ENCODE data around the gene SCN2B. TPM values are rescaled to one million over a fixed set of nuclear protein-coding genes. Genes with fewer than 3 reads are reported as not detected.
A peak's percentile ranks its signal among the peaks of the same experiment; 100 is the strongest.

Gene SCN2B
- total and polyA plus RNA-seq, 5 experiments from 2014 or later, result not detected

DNA sequence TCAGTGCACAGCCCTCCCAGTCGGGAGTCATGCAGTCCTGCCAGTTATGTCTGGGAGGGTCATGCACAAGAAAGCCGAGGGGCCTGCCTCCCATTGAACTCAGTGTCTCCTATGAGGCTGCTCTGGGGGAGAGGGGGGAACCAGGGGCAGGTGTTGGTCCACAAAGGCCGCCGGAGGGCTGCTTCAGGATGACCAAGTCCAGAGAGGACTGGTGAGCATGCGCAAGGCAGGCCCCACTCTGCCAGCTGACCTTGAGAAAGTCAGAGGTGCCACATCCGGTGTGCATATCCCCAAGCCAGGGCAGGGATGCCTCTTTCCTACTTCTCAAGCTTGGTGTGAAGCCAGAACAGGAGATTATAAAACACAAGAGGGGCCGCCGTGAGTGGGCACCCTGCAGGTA lies 28.2 kb downstream of the SCN2B start:
- DNase-seq, result no peak
- H3K27me3 Mint-ChIP-seq, result peaks cover 20 to 47% (median 31%) of the 10 kb centered on the region in 5 donors
- H3K27ac Mint-ChIP-seq, result no peak overlapping the region
- H3K4me3 Mint-ChIP-seq, result no peak overlapping the region
- no peak for ATAC-seq
- POLR2A ChIA-PET, result no interaction called here
- H3K9me3 Mint-ChIP-seq, result no peaks in the 10 kb centered on the region
- H3K4me1 Mint-ChIP-seq, result peaks cover 2 to 4% (median 2%) of the 10 kb centered on the region in 4 donors
- no peaks in the 10 kb centered on the region for H3K36me3 Mint-ChIP-seq

DNA sequence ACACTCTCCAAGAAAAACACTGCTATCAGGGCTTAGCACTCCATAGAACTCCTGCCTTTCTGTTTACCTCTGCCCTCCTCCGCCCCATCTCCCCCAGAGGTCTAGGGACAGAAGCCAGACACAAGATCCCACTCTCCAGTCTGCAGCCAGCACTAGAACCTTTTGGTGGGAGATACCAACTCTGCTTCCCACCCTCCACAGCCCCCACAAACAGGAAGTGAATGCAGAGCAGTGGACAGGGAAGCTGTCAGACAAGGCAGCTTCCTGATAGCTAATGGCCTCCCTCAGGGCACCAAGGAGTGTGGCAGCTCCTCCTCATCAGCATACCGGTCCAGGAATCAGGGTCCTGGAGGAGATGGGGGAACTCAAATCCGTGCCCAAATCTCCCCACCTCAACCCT lies 28.9 kb downstream of the SCN2B start:
- peaks cover 0 to 4% (median 2%) of the 10 kb centered on the region in 4 donors for H3K4me1 Mint-ChIP-seq
- H3K36me3 Mint-ChIP-seq, result no peaks in the 10 kb centered on the region
- H3K27me3 Mint-ChIP-seq, result peaks cover 23 to 50% (median 38%) of the 10 kb centered on the region in 5 donors
- H3K9me3 Mint-ChIP-seq, result no peaks in the 10 kb centered on the region
- no peak for ATAC-seq
- POLR2A ChIA-PET, result no interaction called here
- H3K27ac Mint-ChIP-seq, result peak overlapping the region in 2 of 10 donors; percentile 33 to 45
- no peak for DNase-seq
- H3K4me3 Mint-ChIP-seq, result peak overlapping the region in 1 of 10 donors; percentile 58

DNA sequence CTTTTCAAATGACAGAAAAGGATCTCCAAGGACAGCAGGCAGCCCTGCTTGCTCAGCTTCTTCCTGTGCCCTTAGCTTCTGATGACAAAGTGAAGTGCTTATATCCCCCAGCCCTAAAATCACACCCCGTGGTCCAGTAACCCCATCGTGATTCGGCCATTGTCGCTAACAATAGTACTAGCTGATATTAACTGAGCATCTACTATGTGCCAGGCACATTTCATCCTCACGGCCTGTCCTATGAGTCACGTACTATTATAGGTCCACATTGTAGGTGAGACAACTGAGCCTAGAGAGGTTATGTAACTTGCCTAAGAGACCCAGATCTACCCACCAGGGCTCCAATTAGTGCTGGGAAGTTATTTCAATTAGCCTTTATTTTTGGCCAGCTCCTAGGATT lies 29.9 kb downstream of the SCN2B start:
- H3K9me3 Mint-ChIP-seq, result no peaks in the 10 kb centered on the region
- POLR2A ChIA-PET, result no interaction called here
- H3K4me3 Mint-ChIP-seq, result peak overlapping the region; percentile 72 to 88 (median 84)
- peaks cover 0 to 4% (median 3%) of the 10 kb centered on the region in 4 donors for H3K4me1 Mint-ChIP-seq
- ATAC-seq, result no peak
- H3K27ac Mint-ChIP-seq, result peak overlapping the region in 1 of 10 donors; percentile 34
- H3K27me3 Mint-ChIP-seq, result peaks cover 30 to 51% (median 47%) of the 10 kb centered on the region in 5 donors
- no peaks in the 10 kb centered on the region for H3K36me3 Mint-ChIP-seq
- DNase-seq, result no peak

DNA sequence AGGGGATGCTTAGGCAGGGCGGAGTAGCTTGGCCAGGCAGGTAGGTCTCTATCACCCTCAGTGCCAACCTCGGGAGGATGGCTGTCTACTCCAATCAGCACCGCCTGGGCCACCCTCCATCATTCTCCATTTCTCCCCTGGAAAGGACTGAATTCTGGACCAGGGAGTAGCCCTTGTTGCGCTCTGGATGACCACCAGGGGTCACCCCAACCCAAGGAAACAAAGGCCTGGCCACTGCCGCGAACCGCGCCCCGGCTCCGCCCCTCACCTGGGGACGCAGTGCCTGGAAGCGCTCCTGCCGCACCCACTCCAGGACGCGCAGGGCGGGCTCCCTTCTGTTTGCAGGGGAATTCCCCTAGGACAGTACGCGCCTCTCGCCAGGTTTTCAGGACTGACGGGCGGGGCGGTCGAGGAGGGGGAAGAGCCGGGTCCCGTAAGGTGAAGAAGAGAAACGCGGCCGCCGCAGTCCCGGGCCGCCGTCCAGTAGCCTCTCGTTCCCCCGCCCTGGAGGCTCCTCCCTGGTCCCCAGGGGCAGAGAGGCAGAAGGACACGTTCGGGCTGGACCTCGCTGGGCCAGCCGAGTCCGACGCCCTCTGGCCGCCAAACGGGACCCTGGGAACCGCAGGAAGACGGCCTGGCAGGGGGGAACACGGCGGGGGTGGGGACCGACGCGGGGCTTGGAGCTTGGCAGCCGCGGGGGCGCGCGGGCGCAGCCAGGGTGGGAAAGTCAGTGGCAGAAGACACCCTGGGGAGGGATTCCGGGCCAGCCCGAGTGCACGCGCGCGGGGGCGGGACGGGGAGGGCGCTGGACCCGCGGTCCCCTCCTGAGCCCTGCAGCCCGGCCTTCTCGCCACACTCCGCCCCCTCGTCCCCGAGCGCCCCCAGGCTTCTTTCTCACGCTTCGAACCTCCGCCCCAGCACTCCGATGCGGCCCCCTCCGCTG lies 30.9 kb downstream of the SCN2B start:
- ATAC-seq (peak; percentile 93 to 95), DNase-seq (peak; percentile 76 to 89 (median 84))
- no peak overlapping the region for H3K27ac Mint-ChIP-seq
- no peaks in the 10 kb centered on the region for H3K9me3 Mint-ChIP-seq
- POLR2A ChIA-PET, result no interaction called here
- peaks cover 0 to 4% (median 3%) of the 10 kb centered on the region in 4 donors for H3K4me1 Mint-ChIP-seq
- H3K4me3 Mint-ChIP-seq, result peak overlapping the region; percentile 71 to 91 (median 82)
- peaks cover 28 to 56% (median 48%) of the 10 kb centered on the region in 5 donors for H3K27me3 Mint-ChIP-seq
- no peaks in the 10 kb centered on the region for H3K36me3 Mint-ChIP-seq

DNA sequence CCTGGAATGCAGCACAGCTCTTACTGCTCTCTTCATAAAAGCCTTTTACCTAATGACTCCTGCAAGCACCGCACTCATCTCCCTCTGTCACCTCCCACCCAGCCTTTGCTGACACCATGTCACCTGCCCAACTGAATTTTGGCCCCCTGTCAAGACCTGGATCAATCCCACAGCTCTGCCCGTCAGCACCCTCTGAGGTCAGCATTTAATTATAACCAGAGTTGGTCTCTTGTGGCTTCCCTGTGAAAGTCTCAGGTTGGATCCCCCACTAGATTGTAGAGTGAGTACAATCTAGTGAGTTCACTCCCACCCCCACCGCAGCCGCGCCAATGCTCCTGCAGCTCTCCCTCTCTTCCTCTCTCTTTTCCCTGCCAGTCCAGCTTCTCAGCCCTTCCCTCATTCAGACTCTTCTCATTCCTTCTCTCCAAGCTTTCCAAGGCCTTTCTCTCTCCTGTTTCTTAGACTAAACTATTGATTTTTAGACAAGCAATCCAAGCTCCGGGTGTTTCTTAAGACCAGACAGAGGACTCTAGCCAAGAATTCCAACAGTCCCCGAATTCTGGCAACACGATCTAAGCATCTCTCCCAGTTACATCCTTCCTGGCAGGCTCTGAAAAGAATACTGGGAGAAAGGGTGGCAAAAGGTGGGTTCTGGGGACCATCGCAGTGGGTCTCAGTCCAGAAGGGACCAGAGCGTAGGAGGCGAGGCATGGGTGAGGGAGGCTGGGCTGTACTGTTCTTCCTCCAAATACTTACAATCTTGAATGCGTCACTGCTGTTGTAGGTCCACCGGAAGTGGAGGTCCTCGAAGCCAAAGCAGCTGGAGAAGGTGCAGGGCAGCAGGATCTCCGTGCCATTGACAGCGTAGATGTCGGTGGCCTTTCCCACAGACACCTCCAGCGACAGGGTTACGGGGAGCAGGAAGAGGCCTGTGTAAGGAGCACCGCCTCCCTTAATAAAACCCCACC lies 31.9 kb downstream of the SCN2B start:
- DNase-seq, result no peak
- Mint-ChIP-seq H3K27ac (no peak overlapping the region), H3K27me3 (peaks cover 26 to 61% (median 53%) of the 10 kb centered on the region in 5 donors), H3K4me1 (peaks cover 0 to 4% (median 3%) of the 10 kb centered on the region in 4 donors), H3K9me3 (no peaks in the 10 kb centered on the region), H3K4me3 (peak overlapping the region in 9 of 10 donors; percentile 74 to 91 (median 79)), H3K36me3 (no peaks in the 10 kb centered on the region)
- ATAC-seq, result no peak
- POLR2A ChIA-PET, result interaction anchor here (0.6 kb wide), 1 partner anchor 492 kb away, joined by 3 read pairs; no protein-coding TSS in a partner anchor

DNA sequence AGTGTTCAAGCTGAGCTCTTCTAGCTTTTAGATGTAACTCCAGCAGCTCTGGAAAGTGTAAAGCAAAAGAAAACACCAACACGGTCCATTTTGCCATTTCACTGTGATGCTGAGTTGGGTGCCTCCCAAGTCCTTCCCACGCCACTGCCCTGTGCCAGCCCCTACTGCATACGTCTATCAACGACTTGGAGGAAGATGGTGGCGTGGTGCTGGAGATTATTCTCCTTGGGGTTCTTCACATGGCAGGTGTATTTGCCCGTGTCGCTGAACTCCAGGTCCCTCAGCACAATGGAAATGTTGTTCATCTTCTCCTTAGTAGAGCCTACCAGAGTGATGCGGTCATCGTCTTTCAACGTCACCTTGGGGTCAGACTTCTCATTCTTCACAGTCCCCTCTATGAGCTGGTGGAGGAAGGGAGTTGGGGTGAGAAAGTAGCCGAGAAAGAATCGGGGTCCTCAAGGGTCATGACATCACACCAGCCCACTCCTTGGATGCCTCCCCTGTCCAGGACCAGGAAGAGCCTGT lies 32.7 kb downstream of the SCN2B start:
- POLR2A ChIA-PET, result no interaction called here
- Mint-ChIP-seq H3K27me3 (peaks cover 31 to 69% (median 58%) of the 10 kb centered on the region in 5 donors), H3K4me1 (peaks cover 0 to 4% (median 3%) of the 10 kb centered on the region in 4 donors), H3K27ac (no peak overlapping the region), H3K9me3 (no peaks in the 10 kb centered on the region), H3K4me3 (no peak overlapping the region), H3K36me3 (no peaks in the 10 kb centered on the region)
- no peak for DNase-seq
- no peak for ATAC-seq

DNA sequence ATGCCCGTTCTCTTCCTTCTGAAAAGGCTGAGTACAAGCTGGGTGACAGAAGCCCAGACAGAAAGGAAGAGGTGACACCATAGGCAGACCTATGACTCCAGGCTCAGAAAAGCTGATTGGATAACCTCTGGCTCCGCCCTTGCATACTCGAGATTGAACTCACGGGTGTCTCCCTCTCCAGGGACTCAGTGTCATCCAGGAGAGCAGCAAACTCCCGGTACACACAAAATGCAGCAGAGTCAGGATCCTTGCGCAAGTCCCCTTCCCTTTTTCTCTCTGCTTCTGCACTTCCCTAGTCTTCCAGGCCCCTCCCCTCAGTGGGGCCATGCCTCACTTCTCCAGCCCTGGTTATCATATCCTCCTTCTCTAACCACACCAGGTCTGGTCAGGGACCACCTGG lies 33.6 kb downstream of the SCN2B start:
- ATAC-seq, result no peak
- H3K36me3 Mint-ChIP-seq, result no peaks in the 10 kb centered on the region
- H3K27me3 Mint-ChIP-seq, result peaks cover 31 to 68% (median 58%) of the 10 kb centered on the region in 5 donors

DNA sequence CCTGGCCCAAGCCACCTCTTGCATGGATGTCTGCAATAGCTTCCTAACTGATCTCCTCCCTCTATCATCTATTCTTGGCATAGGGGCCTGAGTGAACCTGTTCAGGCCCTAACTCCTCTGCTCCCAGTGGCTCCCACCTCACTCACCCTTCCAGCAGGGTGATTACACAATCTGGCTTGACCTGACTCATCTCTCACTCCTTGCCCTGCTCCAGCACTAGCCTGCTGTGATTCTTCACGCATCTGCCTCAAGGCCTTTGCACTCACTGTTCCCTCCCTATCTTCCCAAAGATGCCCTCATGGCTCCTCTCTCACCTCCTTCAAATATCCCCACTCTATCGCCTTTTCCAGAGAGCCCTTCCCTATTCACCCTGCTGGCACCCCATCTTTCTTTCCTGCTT lies 34.4 kb downstream of the SCN2B start:
- Mint-ChIP-seq H3K4me3 (no peak overlapping the region), H3K27me3 (peaks cover 31 to 62% (median 54%) of the 10 kb centered on the region in 5 donors), H3K9me3 (no peaks in the 10 kb centered on the region), H3K27ac (no peak overlapping the region), H3K36me3 (no peaks in the 10 kb centered on the region), H3K4me1 (peaks cover 0 to 4% (median 3%) of the 10 kb centered on the region in 4 donors)
- DNase-seq (no peak), ATAC-seq (no peak)
- POLR2A ChIA-PET, result no interaction called here

More for the DNA sequence above, 33.6 kb downstream of the SCN2B start:
- H3K4me3 Mint-ChIP-seq, result no peak overlapping the region
- peaks cover 0 to 4% (median 3%) of the 10 kb centered on the region in 4 donors for H3K4me1 Mint-ChIP-seq
- POLR2A ChIA-PET, result interaction anchor here (0.7 kb wide), 1 partner anchor 153 kb away, joined by 3 read pairs; no protein-coding TSS in a partner anchor
- DNase-seq, result no peak
- no peaks in the 10 kb centered on the region for H3K9me3 Mint-ChIP-seq
- peak overlapping the region in 1 of 10 donors; percentile 84 for H3K27ac Mint-ChIP-seq

DNA sequence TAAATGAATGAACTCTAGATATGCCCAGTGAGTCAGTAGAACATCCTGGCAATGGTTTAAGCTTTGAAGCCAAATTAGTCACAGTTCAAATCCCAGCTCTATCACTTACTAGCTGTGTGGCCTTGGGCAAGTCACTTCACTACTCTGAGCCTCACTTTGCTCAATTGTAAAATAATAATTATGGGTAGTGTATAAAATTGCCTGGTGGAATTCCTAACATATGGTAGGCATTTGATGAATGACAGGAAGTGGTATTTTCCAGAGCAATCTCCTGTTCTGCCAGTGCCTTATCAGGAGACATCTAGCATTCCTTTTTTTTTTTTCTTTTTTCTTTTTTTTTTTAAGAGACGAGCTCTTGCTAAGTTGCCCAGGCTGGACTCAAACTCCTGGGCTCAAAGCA lies 36.9 kb downstream of the SCN2B start:
- Mint-ChIP-seq H3K4me1 (peaks cover 0 to 2% (median under 1%) of the 10 kb centered on the region in 4 donors), H3K27me3 (peaks cover 29 to 70% (median 46%) of the 10 kb centered on the region in 5 donors), H3K36me3 (no peaks in the 10 kb centered on the region), H3K27ac (no peak overlapping the region), H3K9me3 (no peaks in the 10 kb centered on the region), H3K4me3 (no peak overlapping the region)
- POLR2A ChIA-PET, result no interaction called here
- no peak for ATAC-seq
- DNase-seq, result no peak

DNA sequence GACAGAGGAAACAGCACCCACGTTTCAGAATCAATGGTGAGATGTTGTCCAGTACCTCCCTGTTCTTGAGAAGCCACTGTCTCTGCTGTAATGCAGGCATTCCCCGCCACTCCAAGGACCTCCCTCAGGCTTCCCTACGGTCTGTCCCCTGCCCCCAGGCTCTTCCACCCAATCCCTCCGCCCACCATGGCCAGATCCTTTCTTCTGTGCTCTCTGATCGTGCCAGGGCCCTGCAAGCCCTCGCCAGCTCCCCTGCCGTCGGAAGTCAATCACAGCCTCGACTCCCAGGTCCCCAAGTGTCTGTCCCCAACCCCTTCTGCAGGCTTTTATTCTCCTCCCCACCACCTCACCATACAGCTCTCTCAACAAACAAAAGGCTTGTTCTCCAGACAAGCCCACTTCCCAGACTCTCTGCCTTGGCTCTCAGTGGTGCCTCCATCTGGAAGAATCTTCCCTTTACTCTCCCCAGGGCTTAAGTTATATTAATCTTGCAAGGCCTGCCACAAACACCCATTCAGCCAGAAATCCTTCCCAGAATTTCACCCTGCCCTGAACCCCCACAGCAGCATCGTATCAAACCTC lies 37.5 kb downstream of the SCN2B start:
- H3K9me3 Mint-ChIP-seq, result no peaks in the 10 kb centered on the region
- POLR2A ChIA-PET, result no interaction called here
- H3K4me1 Mint-ChIP-seq, result peaks cover 0 to 2% (median under 1%) of the 10 kb centered on the region in 4 donors
- peaks cover 22 to 70% (median 43%) of the 10 kb centered on the region in 5 donors for H3K27me3 Mint-ChIP-seq
- no peak overlapping the region for H3K4me3 Mint-ChIP-seq
- DNase-seq, result no peak
- H3K36me3 Mint-ChIP-seq, result no peaks in the 10 kb centered on the region
- H3K27ac Mint-ChIP-seq, result peak overlapping the region in 2 of 10 donors; percentile 9 to 10
- no peak for ATAC-seq

DNA sequence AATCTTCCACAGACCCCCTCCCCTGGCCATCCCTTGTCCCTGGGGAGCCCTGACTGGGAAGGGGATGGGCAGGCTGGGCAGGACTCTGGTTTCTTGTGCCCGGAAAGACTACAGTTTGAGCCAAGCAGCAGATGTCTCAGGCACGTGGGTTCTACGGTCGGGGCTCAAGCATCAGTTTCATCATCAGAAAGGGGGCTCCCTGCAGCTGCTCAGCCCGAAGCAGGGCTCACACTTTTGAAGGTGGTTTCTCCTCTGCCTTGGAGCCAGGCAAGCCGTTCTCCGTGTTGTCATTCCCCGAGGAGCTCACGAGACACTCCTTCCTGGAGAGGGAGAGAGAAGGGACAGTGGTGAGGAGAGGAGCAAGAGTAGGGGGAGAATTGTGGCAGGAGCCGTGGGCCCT lies 39.6 kb downstream of the SCN2B start:
- DNase-seq (no peak), ATAC-seq (no peak)
- POLR2A ChIA-PET, result no interaction called here
- Mint-ChIP-seq H3K36me3 (no peaks in the 10 kb centered on the region), H3K27me3 (peaks cover 12 to 50% (median 24%) of the 10 kb centered on the region in 5 donors), H3K4me1 (peaks cover 0 to 2% (median 0%) of the 10 kb centered on the region in 4 donors), H3K4me3 (no peak overlapping the region), H3K27ac (no peak overlapping the region), H3K9me3 (no peaks in the 10 kb centered on the region)

DNA sequence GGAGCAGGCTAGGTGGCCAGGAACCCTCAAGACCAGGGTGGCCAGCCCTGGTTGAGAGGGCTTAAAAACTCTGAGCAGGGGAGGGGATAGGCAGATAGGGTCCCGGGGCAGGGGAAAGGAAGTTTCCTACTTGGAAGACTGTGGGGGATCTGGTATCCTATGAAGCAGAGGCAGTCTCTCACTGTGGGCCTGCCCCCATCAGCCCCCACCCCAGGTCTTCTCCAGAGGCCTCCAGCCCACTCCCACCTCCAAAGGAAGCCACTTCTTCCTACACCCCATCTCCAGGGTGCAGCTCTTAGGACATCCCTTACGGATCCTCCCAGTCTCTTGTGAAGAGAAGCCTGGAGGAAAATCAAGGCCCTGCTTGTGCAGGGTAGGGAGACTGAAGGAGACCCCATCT lies 40.1 kb downstream of the SCN2B start:
- Mint-ChIP-seq H3K27ac (no peak overlapping the region), H3K9me3 (no peaks in the 10 kb centered on the region)
- POLR2A ChIA-PET, result no interaction called here

More for the DNA sequence above, 40.1 kb downstream of the SCN2B start:
- DNase-seq (peak in 1 of 10 donors; percentile 42), ATAC-seq (no peak)
- Mint-ChIP-seq H3K36me3 (no peaks in the 10 kb centered on the region), H3K4me1 (peaks cover 0 to 2% (median 0%) of the 10 kb centered on the region in 4 donors), H3K4me3 (no peak overlapping the region), H3K27me3 (peaks cover 11 to 45% (median 20%) of the 10 kb centered on the region in 5 donors)

Measured in naive thymus-derived CD8-positive, alpha-beta T cell (primary cell).